NCI-H82 treated with DMSO at 0.1 percent for 48 hours (cell line): ENCODE measurements around the gene SLC35F3.

Experiments used
- DNase-seq: peaks from one replicate; lab custom pipeline; 2025; ENCODE audit not compliant: unreplicated experiment; lab: John Stamatoyannopoulos, UW

Gene SLC35F3

DNA sequence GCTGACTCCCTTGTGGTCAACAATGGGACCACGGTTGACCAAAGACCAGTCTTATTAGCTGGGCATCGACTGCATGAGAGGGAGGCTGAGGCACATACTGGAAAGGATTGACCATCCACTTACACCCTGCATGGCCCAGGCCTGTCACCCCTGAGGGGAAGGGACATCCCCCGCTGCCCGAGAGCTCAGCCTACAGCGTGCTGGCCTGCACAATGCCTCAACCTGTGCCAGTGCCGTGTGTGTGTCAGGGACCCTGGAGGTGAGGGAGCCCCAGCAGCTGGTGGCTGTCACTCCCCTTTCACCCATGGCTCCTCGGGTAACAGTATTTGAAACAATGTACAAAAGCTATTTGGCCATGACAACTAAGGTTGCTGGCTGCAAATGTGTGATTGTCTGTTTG, 67.3 kb downstream of the SLC35F3 start:
- no peak for DNase-seq

DNA sequence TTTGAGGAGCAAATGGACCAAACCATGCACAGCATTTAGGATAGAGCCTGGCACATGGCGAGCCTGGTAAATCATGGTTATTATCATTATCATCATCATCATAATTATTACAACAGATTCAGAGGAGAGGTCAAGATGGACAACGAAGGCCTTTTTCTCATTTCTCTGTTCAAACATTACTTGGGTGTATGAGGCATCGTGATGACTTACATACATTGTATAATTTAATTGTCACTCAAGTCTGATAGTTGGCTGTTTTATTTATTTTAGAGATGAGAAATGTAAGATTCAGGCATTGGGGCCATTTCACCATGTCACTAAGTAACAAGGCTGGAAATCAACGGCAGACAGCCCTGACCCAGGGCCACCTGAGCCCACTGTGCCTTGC, 68.1 kb downstream of the SLC35F3 start:
- DNase-seq = no peak

DNA sequence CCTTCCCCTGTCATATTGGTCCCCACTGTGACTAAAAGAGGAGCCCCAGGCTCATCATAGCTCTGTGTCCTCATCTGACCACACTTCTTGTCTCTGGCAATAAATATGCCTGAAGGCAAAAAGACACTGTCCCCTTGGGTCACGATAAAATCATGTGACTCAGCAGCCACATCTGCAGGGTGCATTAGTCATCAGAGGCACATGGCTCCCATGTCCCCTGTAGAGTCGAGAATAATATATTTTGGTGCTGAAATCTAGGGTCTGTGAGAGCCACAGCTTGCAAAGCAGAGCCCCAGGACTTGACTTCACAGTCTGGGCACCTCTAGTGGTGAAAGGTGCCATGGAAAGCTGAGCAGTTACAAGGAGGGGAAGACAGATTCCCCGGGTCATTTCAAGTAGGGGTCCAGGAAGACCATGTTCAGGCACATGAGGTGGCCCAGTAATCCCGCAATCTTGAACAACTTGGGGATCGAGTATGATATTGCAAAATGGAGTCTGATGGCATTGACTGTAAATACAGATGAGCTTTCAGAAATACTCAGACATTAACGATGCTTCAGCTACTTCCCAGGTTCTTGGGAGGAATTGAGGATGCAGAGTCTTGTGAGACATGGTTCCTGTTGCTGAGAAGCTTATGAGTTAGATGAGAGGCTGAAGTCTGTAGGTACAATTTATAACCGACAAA, 68.6 kb downstream of the SLC35F3 start:
- no peak for DNase-seq

DNA sequence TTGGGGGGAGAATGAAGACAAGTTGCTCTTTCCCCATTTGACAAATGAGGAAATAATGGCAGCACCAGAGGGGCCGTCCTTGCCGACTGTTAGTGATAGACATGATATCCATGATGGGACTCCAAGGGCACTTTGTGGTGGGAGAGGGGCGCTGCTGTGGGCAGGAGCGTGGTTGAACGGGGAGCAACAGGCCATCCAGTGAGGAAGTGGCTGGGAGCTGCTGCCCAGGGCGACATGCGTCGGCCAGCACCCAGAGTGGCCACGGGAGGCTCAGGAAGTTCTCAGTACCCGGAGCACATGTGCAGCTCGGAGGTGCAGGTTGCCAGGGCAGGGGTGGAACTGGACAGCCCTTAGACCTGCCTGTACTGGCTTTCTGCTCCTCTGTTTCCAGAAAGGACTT, 71.0 kb downstream of the SLC35F3 start:
- no peak for DNase-seq

DNA sequence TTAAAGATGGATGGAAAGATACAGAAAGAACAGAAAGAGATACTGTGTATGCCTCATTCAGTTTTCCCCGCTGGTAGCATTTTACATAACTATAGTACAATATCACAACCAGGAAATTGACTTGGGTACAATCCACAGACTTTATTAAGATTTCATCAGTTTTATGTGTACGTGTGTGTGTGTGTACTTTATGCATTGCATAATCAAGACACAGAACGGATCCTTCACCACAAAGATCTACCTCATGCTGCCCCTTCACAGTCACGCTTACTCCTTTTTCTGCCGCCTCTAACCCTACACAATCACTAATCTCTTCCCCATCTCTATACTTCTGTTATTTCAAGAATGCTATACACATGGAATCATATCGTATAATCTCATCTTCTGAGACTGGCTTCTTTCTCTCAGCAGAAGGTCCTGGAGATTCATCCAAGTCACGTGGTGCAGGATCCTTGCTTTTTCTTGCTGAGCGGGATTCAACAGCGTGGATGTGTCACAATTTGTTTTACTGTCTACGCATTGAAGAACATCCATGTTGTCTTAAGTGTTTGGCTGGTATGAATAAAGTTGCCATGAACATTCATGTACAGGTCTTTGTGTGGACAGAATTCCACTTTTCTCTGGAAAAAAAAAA, 76.7 kb downstream of the SLC35F3 start:
- no peak for DNase-seq

DNA sequence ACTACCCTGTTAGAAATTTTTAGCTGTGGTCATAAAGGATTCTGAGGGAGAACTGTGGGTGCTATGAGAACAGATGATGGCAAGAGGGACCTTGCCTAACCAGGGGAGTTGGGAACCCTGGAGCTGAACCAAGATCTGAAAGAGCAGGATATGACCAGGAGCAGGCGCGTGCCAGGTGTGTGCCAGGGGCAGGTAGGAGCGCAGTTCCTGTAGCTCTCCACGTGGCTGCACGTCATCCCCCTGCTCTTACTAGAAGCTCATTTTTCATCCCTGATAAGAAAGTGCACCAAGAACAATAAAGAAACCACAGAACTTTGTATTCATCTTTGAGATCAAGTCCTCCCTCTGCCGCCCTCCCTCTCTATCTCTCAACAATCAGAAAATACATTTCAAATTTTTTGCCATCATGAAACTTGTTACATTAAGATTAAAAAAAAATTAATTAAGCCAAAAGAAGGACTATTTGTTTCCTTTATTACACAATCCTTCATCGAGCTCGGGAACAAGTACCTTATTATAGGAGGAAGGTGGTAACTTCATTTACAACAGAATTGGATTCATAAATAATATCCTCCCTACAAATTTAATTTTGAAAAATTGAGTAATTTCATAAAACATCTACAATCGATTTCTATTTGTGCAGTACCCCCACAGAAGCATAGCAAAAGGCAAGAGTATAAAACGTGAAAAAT, 78.5 kb downstream of the SLC35F3 start:
- DNase-seq = no peak

DNA sequence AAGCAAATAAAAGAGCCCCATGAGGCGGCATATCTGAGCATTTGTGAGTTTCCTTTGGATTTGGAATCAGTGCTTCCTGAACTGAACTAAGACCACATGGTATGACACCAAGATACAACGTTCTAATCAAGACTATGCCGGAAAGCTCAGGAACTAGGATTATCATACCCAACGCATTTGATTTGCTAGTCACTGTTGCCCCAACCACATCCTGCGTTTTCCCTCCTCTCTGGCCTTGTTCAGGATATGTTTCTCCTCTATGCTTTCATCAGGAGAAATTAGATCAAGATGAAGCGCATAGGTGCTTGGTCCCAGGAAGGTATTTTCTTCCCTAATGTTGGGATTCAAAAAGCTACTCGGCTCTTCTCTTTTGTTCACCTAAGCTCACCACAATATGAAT, 79.3 kb downstream of the SLC35F3 start:
- no peak for DNase-seq

DNA sequence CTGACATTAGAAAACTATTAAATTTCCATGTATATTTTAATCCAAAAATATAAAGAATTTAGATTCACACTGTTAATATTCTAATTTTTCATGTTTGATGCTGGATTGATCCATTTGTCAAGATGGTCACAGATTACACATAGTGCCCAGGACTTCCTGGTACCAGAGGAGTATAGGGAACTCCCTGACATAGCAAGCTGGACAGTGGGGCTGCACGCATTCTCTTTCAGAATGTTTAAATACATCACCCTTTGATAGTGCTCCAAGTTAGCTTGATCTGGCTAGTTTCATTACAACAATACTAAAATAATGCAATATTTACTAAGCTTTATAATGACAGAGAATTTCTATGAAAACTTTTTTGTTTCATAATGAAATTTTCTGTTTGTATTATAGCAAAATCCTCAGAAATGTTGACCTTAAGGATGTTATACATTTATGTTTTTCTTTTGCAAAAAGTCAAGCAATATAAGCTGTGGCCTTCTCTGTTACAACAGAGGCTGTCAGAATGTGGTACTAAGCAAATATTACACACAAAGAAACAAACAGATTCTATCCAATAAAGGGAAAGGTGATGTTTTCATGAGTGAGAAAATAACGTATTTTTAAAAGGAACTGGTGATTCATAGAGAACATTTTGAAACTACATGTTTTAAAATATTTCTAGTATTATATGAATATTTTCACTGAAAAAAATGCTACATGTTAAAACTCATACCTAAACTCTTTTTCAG, 84.7 kb downstream of the SLC35F3 start:
- no peak for DNase-seq

DNA sequence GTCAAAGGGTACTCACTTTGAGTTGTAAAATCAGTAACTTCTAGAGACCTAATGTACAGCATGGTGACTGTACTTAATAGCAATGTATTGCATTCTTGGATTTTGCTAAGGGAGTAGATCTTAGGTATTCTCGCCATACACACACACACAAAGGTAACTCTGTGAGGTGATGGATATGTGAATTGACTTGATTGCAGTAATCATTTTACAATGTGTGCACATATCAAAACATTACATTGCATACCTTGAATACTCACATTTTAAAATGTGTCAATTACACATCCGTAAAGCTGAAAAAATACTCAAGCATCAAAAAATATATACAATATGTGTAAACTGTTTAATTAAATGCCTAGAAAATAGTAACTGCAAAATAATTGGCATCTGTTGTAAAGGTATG, 86.0 kb downstream of the SLC35F3 start:
- no peak for DNase-seq

DNA sequence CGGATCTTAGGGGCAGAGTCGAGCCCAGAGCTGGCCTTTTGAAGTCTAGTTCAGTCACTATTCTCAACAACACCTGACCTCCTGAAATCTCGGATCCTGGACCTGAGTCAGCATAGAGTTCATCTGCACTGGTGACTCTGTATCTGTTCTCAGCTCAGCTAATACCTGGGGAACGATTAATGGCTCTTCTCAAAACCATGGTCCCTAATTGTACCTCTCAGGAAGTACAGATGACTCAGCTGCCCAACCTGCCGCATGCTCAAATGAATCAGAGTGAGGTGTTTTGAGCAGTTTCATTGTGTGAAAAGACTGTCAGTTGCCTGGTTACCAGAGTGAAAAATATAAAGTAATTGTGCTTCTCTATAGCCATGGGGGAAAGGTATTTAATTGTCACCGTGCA, 89.2 kb downstream of the SLC35F3 start:
- no peak for DNase-seq

DNA sequence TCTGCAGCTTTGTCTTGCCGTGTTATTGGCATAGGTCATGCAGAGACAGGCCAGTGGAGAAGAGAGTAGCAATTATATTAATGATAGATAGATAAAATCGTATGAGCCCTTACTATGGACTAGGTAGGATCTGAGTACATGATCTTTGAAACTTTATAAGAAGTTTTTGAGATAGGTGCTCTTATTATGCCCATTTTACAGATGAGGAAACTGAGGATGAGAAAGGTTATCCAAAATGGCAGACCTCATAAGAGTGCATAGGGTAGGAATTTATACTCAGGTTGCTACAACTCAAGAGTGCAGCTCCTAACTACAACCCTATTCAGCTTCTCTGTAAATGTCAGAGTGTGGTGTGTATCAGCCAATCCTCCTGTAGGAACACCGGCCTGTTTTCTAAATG, 89.6 kb downstream of the SLC35F3 start:
- no peak for DNase-seq

DNA sequence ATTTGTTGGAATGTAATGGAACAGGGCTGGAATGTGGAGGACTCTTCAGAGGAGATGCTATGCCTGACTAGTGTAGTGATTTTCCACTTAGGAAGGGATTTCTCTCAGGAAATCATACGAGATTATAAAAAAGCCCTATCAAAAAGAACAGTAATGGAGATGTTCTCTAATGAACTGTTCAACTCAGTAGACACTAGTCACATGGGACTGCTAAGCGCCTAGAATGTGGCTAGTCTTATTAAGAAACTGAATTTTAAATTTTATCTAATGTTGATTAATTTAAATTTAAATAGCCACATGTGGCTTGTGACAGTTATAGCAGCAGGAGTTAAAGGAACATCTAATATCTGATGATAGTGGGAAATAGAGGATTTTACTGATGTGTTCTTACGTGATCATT, 94.0 kb downstream of the SLC35F3 start:
- DNase-seq = peak; percentile 64

DNA sequence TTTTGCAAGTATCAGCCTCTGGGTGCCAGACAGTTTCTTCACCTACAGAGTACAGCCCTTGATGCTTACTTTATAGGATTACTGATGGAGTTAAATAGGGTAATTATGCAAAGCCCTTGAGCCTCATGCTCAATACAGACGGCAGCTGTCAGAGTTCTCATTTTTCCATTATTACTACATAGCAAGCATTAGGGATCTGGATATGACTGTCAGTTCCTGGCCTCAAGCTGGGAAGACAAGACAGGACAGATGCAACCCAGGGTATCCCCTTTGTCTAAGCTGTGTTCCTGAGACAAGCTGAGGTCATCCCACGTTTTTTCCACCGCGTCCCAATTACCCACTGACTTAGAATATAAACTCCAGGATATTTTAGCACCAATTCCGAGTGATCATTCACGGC, 94.4 kb downstream of the SLC35F3 start:
- peak; percentile 99 for DNase-seq

DNA sequence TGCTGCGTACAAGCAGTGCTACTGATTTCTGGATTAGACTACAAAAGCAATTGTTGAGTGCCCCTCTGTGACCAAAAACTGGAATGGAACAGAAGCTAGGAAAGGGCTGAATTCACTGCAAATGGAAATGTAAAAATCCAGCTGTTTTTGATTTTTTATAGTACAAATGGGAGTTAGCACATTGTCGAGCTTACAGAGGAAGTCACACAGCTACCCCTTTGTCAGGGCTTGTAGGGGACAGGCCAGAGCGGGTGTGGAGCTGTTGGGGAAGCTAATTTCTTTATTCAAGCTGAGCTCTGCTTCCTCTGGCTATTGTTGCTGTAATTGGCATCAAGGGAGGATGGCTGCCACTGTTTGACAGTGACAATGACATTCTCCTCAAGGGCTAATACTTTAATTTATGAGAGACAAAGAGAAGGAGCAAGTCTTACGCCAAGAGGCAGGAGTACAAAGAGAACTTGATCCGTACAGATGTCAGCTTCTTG, 96.1 kb downstream of the SLC35F3 start:
- DNase-seq = no peak

DNA sequence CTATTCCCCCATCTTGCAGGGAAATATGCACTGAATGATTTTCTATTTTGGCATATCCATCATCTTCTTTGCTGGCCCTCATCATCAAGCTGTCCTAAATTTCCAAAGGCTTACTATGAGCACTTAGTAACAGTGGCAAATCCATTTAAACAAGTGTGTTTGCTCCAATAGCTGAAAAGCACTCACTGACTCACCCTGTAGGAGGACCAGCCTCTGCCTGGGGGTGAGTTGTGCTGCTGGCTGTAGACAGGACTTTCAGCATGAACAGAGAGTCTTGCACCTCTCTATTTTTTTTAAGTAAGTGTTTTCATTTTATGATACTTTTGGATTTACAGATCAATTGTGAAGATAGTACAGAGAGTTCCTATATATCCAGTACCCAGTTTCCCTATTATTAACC, 97.3 kb downstream of the SLC35F3 start:
- no peak for DNase-seq

DNA sequence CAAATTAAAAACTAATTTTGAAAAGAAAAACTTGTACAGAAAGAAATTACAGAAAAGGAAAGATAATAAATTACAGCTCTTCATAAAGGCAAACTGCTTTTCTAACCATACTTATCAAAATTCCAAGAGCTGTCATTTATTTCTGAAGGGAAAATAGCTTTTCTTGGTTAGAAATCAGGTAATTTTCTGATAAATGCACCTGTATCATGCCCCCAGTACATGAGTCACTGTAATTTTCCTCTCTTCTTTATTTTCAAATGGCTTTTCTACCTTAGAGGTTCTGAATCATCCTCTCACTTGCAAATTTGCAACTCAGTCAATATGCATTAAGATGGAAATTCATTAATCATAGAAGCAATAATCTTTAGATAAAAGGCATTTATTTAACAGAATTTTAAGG, 100.1 kb downstream of the SLC35F3 start:
- DNase-seq = no peak

DNA sequence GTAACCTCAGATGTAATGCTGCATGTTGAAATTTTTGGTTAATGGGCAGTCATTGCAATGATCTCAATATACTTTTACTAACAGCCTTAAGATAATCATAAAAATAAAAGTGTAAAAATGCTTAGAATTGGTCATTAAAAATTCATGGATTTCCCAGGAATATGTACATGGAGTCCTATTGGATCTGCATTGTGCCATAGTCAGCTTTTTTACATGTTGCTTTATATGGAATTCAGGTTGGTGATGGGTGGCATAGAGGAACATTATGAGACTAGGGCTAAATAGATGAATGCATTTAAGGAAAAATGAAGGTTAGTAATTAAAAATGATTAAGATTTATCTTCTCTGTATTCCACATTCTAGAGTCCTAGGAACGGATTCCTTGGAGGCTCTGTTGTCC, 103.2 kb downstream of the SLC35F3 start:
- DNase-seq = no peak

DNA sequence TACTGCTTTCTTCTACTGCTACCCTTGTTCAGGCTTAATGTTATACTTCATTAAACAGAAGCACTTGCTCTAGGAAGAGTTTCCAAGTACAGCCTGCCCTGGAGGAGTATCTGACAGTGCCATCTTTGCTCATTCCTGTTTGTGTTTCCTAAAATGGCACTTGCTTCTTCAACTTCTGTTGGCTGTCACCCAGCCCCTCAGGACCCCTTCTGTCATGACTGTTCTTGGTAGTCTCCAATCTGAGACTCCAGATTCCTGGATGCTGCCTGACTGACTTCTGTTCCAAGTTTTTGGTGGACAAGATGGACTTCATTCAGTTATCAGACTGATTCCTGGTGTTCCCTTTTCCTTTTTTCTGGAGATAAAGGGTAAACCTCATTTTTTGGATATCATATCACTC, 104.1 kb downstream of the SLC35F3 start:
- DNase-seq = no peak

DNA sequence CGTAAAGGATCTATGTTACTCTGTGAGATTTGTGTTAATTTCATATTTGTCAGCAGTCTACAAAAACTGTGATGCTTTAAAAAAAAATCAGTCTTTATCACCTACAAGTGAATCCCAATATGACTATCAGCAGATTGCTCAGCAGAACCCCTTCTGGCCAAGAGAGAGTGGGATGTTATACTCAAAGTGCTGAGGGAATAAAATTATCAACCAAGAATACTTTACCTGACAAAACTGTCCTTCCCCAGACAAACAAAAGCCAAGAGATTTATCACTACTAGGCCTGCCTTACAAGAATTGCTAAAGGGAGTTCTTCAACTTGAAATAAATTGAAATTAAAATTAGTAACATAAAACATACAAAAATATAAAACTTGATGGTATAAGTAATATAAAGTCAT, 105.2 kb downstream of the SLC35F3 start:
- DNase-seq = no peak

DNA sequence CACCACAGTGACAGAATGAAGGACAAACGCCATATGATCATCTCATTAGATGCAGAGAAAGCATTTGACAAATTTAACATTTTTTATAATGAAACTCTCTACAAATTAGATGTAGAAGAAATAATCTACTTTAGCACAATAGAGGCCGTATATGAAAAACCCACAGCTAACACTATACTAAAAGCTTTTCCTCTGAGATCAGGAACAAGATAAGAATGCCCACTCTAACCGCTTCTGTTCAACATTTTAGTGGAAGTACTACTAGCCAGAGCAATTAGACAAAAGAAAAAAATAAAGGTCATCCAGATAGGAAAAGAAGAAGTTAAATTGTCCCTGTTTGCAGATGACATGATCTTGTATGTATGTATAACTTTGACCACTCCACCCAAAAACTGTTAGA, 109.7 kb downstream of the SLC35F3 start:
- DNase-seq = no peak

DNA sequence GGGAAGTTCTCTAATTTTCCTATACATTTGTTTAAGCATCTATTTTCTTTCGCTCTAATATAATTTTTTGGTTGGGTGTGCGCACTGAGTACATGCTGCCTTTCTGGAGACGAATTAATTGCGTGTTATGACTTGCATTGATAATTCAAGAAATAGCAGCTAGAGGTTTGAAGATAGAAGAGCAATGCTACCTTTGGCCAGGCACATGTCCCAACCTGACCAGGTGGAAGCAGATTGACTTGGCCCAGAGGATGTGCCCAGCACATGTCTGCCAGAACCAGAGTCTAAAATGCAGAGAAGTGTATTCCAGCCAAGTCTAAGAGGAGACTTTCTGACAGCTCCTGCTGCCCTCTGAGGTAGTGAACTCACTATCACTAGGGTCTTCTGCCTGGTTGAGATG, 114.3 kb downstream of the SLC35F3 start:
- no peak for DNase-seq

DNA sequence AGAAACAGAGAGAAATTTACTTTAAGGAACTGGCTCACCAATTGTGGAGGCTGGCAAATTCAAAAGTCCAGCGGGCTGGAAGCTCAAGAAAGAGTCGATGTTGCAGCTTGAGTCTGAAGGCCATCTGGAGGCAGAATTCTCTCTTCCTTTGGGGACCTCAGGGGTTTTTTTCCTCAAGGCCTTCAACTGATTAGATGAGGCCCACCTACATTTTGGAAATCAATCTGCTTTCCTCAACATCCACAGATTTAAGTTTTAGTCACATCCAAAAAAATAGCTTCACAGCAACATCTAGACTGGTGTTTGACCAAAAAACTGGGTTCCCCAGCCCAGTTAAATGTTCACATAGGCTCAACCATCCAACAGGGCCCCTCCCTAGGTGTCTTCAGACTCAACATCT, 114.9 kb downstream of the SLC35F3 start:
- DNase-seq = no peak
